GM10847 (cell line): ENCODE measurements around the gene GNPTG.

Experiments
- POLR2A ChIP-seq: IDR thresholded peaks from 2 replicates; pipeline ENCODE4 v1.6.1; 2011; ENCODE audit not compliant: insufficient read length; ENCODE audit errors: extremely low read depth

Gene GNPTG

DNA sequence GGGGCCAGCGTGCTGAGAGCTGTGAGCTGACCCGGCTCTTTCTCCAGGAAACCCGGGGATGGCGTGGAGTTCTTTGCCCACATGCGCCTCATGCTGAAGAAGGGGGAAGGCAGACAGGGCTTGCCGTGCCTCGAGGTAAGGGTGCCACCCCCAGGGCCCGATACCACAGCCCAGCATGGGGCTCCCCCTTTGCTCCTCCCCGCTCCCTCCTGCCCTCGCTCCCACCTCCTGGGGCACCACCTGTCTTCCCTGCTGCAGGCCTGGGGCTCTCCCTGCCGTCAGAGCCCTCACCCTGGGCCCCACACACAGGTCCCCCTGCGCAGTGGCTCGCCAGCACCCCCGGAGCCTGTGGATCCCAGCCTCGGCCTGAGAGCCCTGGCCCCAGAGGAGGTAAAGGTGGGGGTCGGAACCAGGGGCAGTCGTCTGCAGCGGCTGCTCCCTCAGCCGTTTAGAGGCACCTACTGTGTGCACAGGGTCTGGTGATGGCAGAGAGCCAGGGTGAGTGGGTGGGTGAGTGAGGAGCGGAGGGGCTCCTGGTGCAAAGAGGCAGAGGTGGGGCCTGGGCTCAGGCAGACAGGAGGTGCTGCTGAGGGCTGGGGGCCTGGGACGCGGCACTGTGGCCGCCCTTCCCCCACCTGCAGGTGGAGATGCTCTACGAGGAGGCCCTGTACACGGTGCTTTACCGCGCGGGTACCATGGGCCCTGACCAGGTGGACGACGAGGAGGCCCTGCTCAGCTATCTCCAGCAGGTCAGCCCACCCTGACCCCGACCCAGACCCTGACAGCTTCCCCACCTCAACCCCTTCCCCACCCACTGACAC, 12.7 kb upstream of the GNPTG start:
- no peak for TF ChIP-seq POLR2A

DNA sequence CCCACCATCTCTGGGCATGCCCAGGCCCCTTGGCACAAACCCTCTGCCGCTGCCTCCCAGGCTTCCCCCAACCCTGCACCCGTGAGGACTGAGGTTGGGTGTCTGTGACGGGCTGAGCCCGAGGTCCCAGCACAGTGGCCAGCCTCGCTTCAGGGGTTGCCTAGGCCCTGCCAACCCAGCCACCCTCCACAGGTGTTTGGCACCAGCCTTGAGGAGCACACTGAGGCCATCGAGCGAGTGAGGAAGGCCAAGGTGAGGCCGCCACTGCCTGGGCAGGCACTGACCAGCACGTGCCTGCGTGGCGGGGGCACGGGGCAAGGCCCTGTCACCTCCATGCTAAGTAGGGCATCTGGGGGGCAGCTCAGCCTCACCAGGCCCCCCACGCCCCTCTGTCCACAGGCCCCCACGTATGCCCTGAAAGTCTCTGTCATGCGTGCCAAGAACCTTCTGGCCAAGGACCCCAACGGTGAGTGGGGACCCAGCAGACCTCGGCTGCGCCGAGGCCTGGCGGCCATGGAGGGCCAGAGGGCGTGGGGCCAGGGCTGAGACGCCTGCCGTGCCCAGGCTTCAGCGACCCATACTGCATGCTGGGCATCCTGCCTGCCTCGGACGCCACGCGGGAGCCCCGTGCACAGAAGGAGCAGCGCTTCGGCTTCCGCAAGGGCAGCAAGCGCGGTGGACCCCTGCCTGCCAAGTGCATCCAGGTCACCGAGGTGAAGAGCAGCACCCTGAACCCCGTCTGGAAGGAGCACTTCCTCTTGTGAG, 10.8 kb upstream of the GNPTG start:
- TF ChIP-seq POLR2A: no peak

DNA sequence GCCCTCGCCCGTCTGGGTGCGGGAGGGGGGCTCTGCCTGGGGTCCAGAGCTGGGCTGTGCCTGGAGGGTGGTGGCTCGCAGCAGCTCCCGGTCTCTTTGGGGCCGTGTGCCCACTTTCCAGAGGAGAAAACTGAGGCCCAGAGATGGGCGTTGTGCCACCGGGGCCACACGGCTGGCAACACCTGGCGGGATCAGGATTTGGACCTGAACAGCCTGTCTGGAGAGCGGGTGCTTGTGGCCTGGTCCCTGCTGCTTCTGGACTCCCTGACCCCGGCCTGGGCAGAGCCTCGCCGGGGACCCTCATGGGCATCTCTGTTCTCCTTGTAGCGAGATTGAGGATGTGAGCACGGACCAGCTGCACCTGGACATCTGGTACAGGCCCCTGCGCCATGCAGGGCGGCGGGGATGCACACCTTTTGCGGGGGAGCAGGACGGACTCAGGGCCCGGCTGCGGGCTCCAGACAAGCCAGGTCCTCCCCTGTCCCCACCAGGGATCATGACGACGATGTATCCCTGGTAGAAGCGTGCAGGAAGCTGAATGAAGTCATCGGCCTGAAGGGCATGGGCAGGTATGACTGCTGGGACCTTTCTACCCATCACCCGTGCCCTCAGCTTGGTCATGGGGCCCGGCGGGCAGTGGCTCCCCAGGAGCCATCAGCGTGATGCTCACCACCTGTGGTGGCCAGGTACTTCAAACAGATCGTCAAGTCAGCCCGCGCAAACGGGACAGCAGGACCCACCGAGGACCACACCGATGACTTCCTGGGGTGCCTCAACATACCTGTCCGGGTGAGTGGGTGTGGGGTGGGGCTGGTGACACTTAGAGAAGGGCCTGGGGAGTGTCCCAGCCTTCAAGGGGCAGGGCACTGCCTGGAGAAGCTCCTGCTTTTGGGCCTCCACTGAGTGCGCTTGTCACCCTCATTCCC, 10.0 kb upstream of the GNPTG start:
- no peak for TF ChIP-seq POLR2A

DNA sequence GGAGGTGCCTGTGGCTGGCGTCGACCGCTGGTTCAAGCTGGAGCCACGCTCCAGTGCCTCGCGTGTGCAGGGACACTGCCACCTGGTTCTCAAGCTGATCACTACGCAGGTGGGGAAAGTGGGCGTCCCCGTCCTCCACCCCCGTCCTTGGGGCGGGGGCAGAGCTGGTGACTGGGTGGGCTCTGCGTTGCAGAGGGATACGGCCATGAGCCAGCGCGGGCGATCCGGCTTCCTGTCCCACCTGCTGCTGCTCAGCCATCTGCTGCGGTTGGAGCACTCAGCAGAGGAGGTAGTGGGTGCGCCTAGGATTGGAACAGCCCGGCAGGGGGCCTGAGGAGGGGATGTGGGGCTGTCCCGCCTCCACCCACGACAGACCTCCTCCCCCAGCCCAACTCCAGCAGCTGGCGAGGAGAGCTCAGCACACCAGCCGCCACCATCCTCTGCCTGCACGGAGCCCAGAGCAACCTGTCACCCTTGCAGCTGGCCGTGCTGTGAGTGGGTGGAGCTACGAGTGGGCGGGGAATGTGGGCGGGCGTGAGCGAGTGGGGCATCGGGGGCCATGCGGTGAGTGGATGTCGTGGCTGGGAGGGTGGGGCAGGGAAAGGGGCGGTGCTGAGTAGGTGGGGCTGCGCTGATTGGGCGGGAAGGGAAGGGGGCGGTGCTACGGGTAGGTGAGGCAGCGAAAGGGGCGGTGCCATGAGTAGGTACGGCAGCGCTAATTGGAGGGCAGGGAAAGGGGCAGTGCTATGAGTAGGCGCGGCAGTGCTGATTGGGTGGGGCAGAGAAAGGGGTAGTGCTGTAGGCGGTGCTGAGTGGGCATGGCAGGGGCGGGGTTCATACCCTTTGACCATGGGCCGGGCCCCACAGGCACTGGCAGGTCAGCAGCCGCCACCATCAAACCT, 9.0 kb upstream of the GNPTG start:
- TF ChIP-seq POLR2A: no peak

DNA sequence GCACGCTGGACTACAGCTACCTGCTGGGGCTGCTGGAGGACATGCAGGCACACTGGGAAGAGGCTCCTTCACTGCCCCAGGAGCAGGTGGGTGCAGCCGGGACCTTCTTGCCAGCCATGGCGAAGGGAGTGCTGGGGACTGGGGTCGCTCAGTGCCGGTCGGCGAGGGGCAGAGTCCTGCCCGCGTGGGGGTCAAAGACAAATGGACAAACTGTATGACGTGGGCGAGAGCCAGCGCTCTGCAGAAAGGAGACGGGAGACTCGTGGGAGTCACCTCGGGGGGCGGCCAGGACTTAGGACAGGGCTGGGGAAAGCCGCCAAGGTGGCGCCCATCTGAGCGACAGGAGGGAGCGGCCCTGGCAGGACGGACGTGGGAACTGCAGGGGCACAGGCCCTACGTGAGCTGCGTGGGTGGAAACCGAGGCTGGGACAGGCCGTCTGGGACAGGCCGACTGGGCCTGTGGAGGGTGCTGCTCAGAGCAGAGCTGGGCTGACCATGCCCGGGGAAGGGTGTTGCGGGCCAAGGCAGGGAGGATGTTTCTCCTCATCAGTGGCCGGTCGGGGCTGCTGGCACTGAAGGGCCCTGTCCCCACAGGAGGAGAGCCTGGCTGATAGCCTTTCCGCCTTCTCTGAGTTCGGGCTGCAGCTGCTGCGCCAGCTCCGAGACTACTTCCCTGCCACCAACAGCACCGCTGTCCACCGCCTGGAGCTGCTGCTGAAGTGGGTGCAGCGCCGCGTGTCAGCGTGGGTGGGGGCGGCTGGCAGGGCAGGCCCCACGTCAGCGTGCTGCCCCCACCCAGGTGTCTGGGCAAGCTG, 8.1 kb upstream of the GNPTG start:
- no peak for TF ChIP-seq POLR2A

DNA sequence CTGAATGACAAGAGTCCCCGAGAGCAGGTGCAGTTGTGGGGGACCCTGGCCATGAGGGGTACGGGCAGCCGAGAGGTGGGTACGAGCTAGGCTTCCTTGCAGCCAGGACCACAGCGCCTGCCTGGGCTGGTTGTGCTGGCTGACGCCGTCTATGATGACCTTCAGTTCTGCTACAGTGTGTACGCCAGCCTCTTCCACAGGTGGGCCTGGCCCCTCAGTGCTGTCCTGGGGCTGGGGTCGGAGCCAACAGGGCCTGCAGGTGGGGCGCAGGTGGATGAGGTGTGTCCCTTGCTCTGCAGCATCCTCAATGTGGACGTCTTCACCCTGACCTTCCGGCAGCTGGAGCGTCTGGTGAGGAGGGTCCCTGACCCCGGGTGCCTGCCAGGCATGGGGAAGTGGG, 7.2 kb upstream of the GNPTG start:
- TF ChIP-seq POLR2A: no peak

DNA sequence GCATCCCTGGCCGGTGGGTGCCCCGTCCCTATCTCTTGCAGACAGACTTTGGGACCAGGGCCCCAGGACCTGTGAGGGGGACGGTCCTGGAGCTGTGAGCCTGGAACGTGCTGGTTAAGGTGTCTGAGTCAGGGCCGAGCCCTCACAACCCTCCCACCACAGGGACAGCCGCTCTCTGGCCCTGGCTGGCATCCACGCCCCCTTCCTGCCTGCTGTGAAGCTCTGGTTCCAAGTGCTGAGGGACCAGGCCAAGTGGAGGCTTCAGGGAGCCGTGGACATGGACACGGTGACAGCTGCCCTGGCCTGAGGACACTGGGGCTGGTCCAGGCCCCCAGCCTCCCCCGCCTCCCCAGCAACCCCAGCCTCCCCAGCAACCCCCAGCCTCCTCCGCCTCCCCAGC, 6.6 kb upstream of the GNPTG start:
- no peak for TF ChIP-seq POLR2A

DNA sequence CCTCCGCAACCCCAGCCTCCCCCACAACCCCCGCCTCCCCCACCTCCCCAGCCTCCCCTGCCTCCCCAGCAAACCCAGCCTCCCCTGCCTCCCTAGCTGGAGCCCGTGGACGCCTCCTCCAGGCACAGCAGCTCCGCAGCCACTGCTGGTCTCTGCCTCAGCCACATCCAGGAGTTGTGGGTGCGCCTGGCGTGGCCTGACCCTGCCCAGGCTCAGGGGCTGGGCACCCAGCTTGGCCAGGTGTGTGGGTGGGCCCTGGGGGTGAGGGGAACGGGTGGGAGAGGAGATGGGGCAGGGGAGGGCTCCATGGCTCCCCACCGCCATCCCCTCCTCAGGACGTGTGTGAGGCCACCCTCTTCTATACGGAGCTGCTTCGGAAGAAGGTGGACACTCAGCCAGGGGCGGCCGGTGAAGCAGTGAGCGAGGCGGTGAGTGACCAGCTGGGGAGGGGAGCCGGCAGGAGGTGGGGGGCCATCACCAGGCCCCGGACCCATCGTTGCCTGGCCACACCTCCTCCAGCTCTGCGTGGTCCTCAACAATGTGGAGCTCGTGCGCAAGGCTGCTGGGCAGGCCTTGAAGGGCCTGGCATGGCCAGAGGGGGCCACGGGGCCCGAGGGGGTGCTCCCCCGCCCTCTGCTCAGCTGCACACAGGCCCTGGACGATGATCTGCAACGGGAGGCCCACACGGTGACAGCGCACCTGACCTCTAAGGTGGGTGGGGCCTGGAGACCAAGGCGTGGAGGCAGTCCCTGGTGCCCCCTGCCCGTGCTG, 5.9 kb upstream of the GNPTG start:
- no peak for TF ChIP-seq POLR2A

DNA sequence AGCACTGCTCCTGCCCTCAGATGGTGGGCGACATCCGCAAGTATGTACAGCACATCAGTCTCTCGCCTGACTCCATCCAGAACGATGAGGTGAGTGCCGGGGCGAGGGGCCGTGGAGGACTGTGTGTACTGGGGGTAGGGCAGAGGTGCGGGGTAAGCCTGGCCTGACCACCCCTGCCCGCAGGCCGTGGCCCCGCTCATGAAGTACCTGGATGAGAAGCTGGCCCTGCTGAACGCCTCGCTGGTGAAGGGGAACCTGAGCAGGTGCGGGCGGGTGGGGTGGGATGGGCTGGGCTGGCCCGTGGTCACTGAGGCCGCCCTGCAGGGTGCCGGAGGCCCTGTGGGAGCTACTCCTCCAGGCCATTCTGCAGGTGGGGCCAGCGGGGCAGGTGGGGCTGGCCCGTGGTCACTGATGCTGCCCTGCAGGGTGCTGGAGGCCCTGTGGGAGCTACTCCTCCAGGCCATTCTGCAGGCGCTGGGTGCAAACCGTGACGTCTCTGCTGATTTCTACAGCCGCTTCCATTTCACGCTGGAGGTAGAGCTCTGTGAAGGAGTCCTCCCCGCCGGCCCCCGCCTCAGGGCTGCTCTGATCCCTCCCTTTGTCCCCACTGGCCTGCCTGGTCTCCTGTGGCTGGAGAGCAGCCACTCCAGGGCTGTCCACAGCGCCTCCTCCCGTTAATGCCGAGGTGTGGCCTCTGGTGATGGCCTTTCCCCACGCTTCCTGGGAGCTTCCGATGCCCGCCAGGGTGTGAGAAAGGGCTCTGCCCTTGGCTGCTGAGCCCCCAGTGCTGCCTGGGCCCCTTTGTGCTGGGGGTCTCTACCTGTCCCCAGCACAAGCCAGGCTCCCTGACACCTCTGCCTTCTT, 5.1 kb upstream of the GNPTG start:
- no peak for TF ChIP-seq POLR2A

DNA sequence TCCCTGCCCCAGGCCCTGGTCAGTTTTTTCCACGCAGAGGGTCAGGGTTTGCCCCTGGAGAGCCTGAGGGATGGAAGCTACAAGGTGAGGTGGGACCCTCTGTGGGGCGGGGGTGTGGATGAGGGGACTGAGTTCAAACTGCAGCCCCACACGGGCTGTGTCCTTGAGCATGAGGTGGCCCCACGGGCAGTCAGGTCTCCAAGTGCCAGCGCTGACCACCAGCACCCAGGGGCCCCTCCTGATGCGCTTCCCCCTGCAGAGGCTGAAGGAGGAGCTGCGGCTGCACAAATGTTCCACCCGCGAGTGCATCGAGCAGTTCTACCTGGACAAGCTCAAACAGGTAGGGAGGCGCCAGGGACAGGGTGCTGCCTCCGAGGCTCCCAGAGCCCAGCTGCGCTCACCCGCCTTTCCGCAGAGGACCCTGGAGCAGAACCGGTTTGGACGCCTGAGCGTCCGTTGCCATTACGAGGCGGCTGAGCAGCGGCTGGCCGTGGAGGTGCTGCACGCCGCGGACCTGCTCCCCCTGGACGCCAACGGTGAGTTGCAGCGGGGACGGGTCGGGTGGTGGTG, 4.4 kb upstream of the GNPTG start:
- TF ChIP-seq POLR2A: no peak

DNA sequence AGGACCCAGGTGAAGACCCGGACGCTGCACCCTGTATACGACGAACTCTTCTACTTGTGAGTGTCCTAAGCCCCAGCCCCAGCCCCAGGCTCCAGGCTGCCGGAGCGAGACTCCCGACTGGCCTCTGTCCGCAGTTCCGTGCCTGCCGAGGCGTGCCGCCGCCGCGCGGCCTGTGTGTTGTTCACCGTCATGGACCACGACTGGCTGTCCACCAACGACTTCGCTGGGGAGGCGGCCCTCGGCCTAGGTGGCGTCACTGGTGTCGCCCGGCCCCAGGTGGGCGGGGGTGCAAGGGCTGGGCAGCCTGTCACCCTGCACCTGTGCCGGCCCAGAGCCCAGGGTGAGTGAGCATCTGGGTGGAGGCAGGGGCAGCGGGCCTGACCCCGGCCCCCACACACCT, 3.8 kb upstream of the GNPTG start:
- no peak for TF ChIP-seq POLR2A

DNA sequence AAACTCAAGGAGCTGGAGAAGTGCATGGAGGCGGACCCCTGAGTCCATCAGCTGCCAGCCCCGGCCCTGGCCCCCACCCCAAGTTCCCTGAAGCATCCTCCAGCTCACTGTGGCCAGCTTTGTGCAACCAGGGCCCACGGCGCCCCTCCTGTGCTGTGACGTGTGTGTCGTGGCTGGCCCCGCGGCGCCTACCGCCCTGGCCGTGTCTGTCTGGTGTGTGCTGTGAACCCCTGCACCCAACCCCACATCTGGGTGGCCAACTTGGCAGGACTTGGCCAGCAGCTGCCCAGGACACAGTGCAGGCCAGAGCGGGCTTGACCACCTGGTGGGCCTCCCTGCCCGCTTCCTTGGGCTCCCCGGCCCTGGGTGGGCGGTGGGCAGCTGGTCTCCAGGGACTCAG, 3.3 kb upstream of the GNPTG start:
- TF ChIP-seq POLR2A: no peak
